ENCODE data around the gene CSNK1D.

- no peak for TF ChIP-seq CTCF (IDR thresholded peaks at IDR 0.05)
- peak in 3 of 4 donors; percentile 28 to 93 (median 89) for TF ChIP-seq POLR2A (IDR thresholded peaks at IDR 0.05)
Measured at GRCh38 chr17:82228842-82229697, 44.4 kb downstream of the CSNK1D start, which contains the start of gene SLC16A3.
